GM10847 (cell line): ENCODE results near the gene PPP1R13L.

ENCODE experiments used
- POLR2A ChIP-seq: IDR thresholded peaks from 2 replicates; pipeline ENCODE4 v1.6.1; 2011; ENCODE audit not compliant: insufficient read length; ENCODE audit errors: extremely low read depth

The PPP1R13L gene

GRCh38 chr19:45358213-45358792, 46.6 kb downstream of the PPP1R13L start:
- no peak for TF ChIP-seq POLR2A

DNA sequence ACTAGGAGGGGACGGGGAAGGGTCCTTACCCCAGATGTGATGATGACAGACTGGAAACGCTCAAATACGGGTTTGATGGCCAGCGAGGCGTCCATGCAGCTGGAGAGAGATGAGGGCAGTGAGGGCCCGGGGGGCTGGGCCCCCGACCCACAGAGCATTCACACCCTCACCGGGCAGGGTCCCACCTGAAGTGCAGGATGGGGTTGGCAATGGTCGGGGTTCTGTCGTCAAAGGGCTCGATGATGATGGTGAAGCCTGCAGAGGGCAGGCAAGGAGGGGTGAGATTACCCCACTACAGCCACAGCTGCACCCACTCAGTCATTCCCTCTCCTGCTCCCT, 47.5 kb downstream of the PPP1R13L start:
- TF ChIP-seq POLR2A, result no peak

DNA sequence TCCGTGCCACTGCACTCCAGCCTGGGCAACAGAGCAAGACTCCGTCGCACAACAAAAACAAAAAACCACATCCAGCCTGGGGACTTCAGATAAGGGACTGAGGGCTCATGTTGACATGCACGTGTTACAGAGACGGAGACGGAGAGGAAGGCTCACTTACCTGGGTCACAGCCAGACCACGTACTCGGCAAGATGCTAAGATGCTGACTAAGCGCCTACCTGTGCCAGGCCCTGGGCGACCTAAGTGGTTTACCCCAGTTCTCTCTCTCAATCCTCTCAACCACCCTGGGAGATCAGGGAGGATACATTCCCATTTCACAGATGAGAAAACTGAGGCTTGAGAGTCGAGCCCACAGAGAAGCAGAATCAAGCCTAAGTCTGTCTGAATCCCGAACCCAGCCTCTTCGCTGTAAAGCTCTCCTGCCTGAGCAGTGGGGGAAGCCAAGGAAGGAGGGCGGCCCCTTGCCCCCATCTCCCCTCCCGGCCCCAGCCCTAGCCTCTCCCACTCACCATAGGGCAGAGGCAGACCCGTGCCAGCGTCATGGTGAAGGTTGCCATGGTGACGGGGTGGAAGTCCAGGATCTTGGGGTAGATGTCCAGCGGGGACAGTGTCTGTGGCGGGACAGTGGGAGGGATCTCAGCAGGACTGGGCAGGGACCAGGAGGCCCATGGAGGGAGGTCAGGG, 48.0 kb downstream of the PPP1R13L start:
- TF ChIP-seq POLR2A, result no peak

DNA sequence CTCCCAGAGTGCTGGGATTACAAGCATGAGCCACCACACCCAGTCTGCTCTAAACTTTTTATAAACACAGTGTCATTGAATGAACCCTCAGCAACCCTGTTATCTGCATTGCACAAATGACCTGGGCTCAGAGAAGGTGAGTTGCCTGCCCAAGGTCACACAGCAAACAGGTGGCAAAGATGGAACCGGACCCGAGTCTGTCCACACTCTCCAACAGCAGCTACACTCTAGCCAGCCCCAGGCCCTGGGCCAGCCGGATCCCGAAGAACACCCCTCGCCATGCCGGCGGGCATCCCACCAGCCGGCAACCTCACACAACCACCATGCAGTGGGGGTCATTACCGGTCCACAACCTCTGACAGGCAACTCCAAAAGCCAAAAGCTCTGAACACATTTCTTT, 49.0 kb downstream of the PPP1R13L start:
- no peak for TF ChIP-seq POLR2A

- no peak for TF ChIP-seq POLR2A
Measured at GRCh38 chr19:45355402-45355801, 49.5 kb downstream of the PPP1R13L start.

DNA sequence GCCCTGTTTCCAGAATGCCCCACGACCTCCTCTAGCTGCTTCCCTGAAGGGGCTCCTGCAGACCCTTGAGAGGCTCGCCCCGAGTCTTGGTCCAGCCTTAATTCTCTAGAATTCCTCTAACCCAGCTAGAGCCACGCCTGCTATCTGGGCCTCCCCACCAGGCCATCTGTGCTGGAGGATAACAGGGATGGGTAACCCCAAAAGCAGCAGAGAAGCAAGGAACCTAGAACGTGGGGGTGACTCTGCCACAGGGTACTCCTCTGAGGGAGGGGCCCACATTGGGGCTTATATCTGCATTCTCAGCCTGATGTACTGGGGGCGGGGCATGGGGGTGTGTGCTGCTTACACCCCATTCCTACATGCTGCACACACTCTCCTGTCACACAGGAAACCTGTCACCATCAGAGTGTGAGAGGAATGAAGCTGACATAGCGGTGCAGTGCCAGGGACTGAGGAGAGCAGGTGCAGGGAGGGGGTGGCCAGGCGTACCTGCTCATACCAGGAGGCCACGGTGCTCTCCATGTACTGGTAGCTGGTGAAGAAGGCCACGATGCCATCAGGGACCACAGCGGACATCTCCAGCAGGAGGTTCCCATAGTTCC, 50.5 kb downstream of the PPP1R13L start:
- no peak for TF ChIP-seq POLR2A

- TF ChIP-seq POLR2A, result no peak
Measured at GRCh38 chr19:45352914-45353796, 51.7 kb downstream of the PPP1R13L start.

DNA sequence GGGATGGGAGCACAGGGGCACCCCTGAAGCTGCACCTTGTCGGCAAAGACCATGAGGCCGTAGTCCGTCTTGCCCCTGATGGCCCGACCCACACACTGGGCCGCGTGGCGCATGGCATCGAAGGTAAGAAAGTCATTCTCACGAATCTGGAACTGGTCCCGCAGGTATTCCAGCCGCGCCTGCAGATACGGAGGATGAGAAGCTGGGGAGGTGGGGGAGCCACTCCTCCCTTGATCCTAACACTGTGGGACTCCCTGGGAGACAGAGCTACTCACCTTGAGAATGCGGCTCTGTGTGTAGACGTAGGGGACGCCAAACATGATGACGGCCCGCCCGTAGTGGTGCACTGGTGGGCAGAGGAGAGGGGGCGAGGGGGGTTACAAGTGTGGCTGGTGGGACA, 52.4 kb downstream of the PPP1R13L start:
- TF ChIP-seq POLR2A, result no peak

- no peak for TF ChIP-seq POLR2A
Measured at GRCh38 chr19:45352062-45352461, 52.8 kb downstream of the PPP1R13L start.

DNA sequence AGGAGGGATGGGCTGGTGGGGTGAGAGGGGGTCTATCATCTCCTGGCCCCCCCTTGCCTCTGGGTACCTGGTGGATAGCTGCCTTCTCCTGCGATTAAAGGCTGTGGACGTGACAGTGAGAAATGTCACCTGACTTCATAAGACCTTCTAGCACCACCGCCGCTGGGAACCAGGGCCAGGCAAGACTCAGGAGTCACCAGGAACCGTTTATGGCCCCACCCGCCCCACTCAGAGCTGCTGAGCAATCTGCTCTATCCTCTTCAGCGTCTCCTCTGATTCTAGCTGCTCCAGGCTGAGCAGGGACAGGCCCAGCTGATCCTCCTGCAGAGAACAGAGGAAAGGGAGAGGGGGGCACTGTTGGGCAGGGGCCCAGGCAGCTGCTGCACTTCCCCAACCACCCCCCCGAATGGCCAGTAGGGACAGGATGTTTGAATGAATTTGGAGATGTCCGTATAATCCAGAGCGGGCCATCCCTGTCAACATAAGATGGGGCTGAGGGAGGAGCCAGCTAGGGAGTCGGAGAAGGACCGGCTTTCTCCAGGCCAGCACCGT, 53.4 kb downstream of the PPP1R13L start:
- no peak for TF ChIP-seq POLR2A

DNA sequence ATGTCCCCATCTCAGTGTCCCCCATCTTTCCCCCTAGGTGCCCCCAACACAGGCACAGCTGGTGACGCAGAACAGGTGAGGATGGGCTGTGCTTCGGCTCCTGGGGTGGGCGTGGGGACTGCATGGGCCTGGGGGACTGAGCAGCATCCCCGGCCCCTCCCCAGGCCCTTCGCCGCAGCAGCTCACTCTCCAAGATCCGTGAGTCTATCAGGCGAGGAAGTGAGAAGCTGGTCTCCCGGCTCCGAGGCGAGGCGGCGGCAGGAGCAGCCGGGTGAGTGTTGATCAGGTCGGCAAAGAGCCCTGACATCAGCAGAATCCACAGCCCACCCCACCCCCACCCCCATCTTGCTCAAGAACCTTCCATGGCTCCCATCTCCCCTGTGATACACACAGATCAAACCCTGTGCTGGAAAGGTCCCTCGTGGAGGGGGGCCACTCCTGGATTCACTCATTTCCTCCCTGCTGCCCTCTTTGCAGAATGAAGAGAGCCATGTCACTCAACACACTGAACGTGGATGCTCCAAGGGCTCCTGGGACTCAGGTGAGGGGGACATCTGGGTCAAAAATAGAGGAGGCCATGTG, 54.3 kb downstream of the PPP1R13L start:
- TF ChIP-seq POLR2A, result no peak

DNA sequence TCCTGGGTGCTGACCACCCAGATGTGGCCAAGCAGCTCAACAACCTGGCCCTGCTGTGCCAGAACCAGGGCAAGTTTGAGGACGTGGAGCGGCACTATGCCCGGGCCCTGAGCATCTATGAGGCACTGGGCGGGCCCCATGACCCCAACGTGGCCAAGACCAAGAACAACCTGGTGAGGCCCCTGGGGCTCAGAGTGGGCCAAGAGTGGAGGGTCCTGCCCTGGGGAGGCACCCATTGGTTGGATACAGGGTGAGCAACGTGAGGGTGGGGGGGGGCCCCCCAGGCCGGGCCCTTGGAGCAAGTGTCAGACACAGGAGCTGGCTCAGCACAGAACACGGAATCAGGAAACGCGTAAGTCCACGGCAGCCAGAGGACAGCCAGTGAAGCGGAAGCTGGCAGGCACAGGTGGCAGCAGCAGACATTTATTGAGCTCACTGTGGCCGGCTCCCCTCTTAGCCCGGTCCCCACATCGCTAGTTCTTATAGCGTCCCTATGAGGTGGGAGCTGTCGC, 55.4 kb downstream of the PPP1R13L start:
- no peak for TF ChIP-seq POLR2A

- no peak for TF ChIP-seq POLR2A
Measured at GRCh38 chr19:45349126-45349415, 55.8 kb downstream of the PPP1R13L start.

- no peak for TF ChIP-seq POLR2A
Measured at GRCh38 chr19:45348367-45349125, 56.3 kb downstream of the PPP1R13L start.

DNA sequence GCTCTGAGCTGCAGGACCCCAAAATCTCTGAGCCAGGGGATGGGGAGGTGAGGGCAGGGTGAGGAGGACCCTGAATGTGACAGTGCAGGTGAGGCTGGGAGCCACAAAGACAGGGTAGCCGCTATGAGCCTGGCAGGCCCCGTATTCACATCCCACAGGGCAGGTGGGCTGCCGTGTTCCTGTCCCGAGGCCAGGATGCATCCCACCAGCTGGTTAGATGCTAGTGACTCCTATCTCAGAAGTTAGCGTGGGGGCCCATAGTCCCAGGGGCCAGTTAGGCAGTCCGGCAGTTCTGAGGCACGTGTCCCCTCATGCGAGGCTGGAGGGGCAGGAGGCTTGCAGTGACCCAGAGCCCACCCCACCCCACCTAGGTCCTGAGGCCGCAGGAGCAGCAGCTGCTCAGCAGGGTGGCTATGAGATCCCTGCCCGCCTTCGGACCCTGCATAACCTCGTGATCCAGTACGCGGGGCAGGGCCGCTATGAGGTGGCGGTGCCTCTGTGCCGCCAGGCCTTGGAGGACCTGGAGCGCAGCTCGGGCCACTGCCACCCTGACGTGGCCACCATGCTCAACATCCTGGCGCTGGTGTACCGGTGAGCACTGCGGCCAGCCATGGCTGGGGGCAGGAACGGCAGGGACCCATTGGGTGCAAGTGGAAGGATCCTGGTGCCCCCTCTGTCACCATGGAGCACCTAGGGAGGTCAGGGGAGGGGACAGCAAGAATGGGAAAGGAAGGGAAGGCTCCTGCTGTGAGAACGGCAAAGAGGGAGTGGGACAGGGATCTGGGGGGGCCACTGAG, 57.1 kb downstream of the PPP1R13L start:
- TF ChIP-seq POLR2A, result no peak
